H9 (cell line): ENCODE measurements around the gene ARHGAP1. TPM values are rescaled to one million over a fixed set of nuclear protein-coding genes. Genes with fewer than 3 reads are reported as not detected.

ENCODE experiments used
- DNase-seq: peaks from one replicate; pipeline ENCODE4 v3.0.0-alpha.2; 2017
- H2AFZ ChIP-seq: one replicate; pipeline ENCODE4 v1.6.1; 2013; ENCODE audit warnings: mild to moderate bottlenecking, low read length, control low read depth, moderate library complexity
- H2AK5ac ChIP-seq: 2 replicates; pipeline ENCODE4 v1.6.1; 2013; ENCODE audit warnings: low read length, control low read depth, mixed read lengths; ENCODE audit not compliant: insufficient read length
- H2BK120ac ChIP-seq: one replicate; pipeline ENCODE4 v1.6.1; 2013; ENCODE audit warnings: low read depth, mild to moderate bottlenecking, low read length, control low read depth, inconsistent platforms; ENCODE audit not compliant: poor library complexity, severe bottlenecking
- H2BK12ac ChIP-seq: 2 replicates; pipeline ENCODE4 v1.6.1; 2013; ENCODE audit warnings: low read length, control low read depth, mixed read lengths, low read depth; ENCODE audit not compliant: insufficient read length
- H2BK15ac ChIP-seq: 2 replicates; pipeline ENCODE4 v1.6.1; 2013; ENCODE audit warnings: low read depth, low read length, control low read depth
- H2BK20ac ChIP-seq: one replicate; pipeline ENCODE4 v1.6.1; 2013; ENCODE audit warnings: low read depth, mild to moderate bottlenecking, low read length, control low read depth, inconsistent platforms; ENCODE audit not compliant: poor library complexity, severe bottlenecking
- H2BK5ac ChIP-seq: 2 replicates; pipeline ENCODE4 v1.6.1; 2013; ENCODE audit warnings: low read length, control low read depth, mixed read lengths; ENCODE audit not compliant: insufficient read length
- H3K14ac ChIP-seq: 2 replicates; pipeline ENCODE4 v1.6.1; 2013; ENCODE audit warnings: low read length, control low read depth; ENCODE audit not compliant: insufficient read depth
- H3K18ac ChIP-seq: 2 replicates; pipeline ENCODE4 v1.6.1; 2013; ENCODE audit warnings: low read depth, mild to moderate bottlenecking, mixed read lengths, low read length, control low read depth; ENCODE audit not compliant: insufficient read length
- H3K23ac ChIP-seq: 2 replicates; pipeline ENCODE4 v1.6.1; 2013; ENCODE audit warnings: low read length, control low read depth, mixed read lengths, low read depth; ENCODE audit not compliant: insufficient read length
- H3K23me2 ChIP-seq: 2 replicates; pipeline ENCODE4 v1.6.1; 2013; ENCODE audit warnings: low read depth, mild to moderate bottlenecking, mixed read lengths, low read length, control low read depth; ENCODE audit not compliant: insufficient read length, poor library complexity, severe bottlenecking
- H3K27ac ChIP-seq: 2 replicates; pipeline ENCODE4 v1.5.1; 2013; ENCODE audit warnings: low read length, control low read depth, mixed read lengths, low read depth; ENCODE audit not compliant: insufficient read length
- H3K27me3 ChIP-seq: 2 replicates; pipeline ENCODE4 v1.6.1; 2013; ENCODE audit warnings: low read length, control low read depth, inconsistent platforms; ENCODE audit not compliant: insufficient read depth
- H3K4ac ChIP-seq: 2 replicates; pipeline ENCODE4 v1.6.1; 2013; ENCODE audit warnings: low read depth, mild to moderate bottlenecking, control low read depth, inconsistent platforms, low read length, moderate library complexity
- H3K4me1 ChIP-seq: 2 replicates; pipeline ENCODE4 v1.6.1; 2013; ENCODE audit warnings: low read length, control low read depth, inconsistent platforms; ENCODE audit not compliant: insufficient read depth
- H3K4me2 ChIP-seq: 2 replicates; pipeline ENCODE4 v1.6.1; 2013; ENCODE audit warnings: low read length, control low read depth, mixed read lengths; ENCODE audit not compliant: insufficient read length, insufficient read depth
- H3K56ac ChIP-seq: 2 replicates; pipeline ENCODE4 v1.6.1; 2013; ENCODE audit warnings: low read depth, mild to moderate bottlenecking, mixed read lengths, low read length, control low read depth; ENCODE audit not compliant: insufficient read length
- H3K79me1 ChIP-seq: 2 replicates; pipeline ENCODE4 v1.6.1; 2013; ENCODE audit warnings: low read depth, mild to moderate bottlenecking, moderate library complexity, low read length, control low read depth, inconsistent platforms; ENCODE audit not compliant: insufficient read depth, poor library complexity, severe bottlenecking
- H3K79me2 ChIP-seq: 2 replicates; pipeline ENCODE4 v1.6.1; 2013; ENCODE audit warnings: low read length, control low read depth, inconsistent platforms; ENCODE audit not compliant: insufficient read depth
- H3K9ac ChIP-seq: 2 replicates; pipeline ENCODE4 v1.6.1; 2013; ENCODE audit warnings: low read length, control low read depth, mixed read lengths; ENCODE audit not compliant: insufficient read length; ENCODE audit errors: extremely low read depth
- H3K9me3 ChIP-seq: one replicate; pipeline ENCODE4 v1.6.1; 2013; ENCODE audit warnings: low read depth, low read length, inconsistent platforms; ENCODE audit not compliant: control insufficient read depth
- H3T11ph ChIP-seq: one replicate; pipeline ENCODE4 v1.6.1; 2013; ENCODE audit warnings: mild to moderate bottlenecking, low read length, control low read depth, inconsistent platforms
- H4K20me1 ChIP-seq: one replicate; pipeline ENCODE4 v1.6.1; 2013; ENCODE audit not compliant: control insufficient read depth, insufficient read length, insufficient read depth
- H4K5ac ChIP-seq: 2 replicates; pipeline ENCODE4 v1.6.1; 2013; ENCODE audit warnings: low read depth, mild to moderate bottlenecking, mixed read lengths, low read length, control low read depth; ENCODE audit not compliant: insufficient read length
- H4K8ac ChIP-seq: replicated peaks from 2 replicates; pipeline ENCODE4 v1.6.1; 2013; ENCODE audit warnings: low read length, control low read depth, mixed read lengths, low read depth; ENCODE audit not compliant: insufficient read length
- H4K91ac ChIP-seq: 2 replicates; pipeline ENCODE4 v1.6.1; 2013; ENCODE audit warnings: low read depth, mild to moderate bottlenecking, moderate library complexity, mixed read lengths, low read length, control low read depth; ENCODE audit not compliant: insufficient read length
- H3K27ac Mint-ChIP-seq, 3 experiments: 2 replicates in 2 of 3; 3 replicates in 1 of 3; pipeline ENCODE4 v1.8.0; 2020 to 2021; ENCODE audit warnings: mixed read lengths in 3 of 3, mild to moderate bottlenecking in 1 of 3, moderate library complexity in 1 of 3
- H3K27me3 Mint-ChIP-seq: 2 replicates; pipeline ENCODE4 v1.8.0; 2021; ENCODE audit warnings: low read depth, mild to moderate bottlenecking, moderate library complexity, mixed read lengths
- H3K36me3 Mint-ChIP-seq, 3 experiments: 2 replicates in 2 of 3; 3 replicates in 1 of 3; pipeline ENCODE4 v1.8.0; 2020 to 2021; ENCODE audit warnings: low read depth in 3 of 3, mixed read lengths in 3 of 3; ENCODE audit not compliant: insufficient read depth in 1 of 3
- H3K4me1 Mint-ChIP-seq, 2 experiments: 2 replicates each; pipeline ENCODE4 v1.8.0; 2020; ENCODE audit warnings: mixed read lengths in 2 of 2
- H3K4me3 Mint-ChIP-seq, 2 experiments: 2 replicates in 1 of 2; 3 replicates in 1 of 2; pipeline ENCODE4 v1.8.0; 2020 to 2021; ENCODE audit warnings: mild to moderate bottlenecking in 2 of 2, mixed read lengths in 2 of 2, moderate library complexity in 1 of 2
- H3K9me3 Mint-ChIP-seq, 2 experiments: 2 replicates in 1 of 2; 3 replicates in 1 of 2; pipeline ENCODE4 v1.8.0; 2020; ENCODE audit warnings: mild to moderate bottlenecking in 2 of 2, mixed read lengths in 2 of 2, moderate library complexity in 1 of 2
- WGBS: extraction: QIAGEN DNeasy Blood & Tissue Kit; methylation state at CpG from one replicate; pipeline ENCODE4 v1.1.7; 2013; ENCODE audit warnings: missing lambda C conversion rate, low lambda C conversion rate, mixed read lengths; ENCODE audit not compliant: insufficient read length; ENCODE audit errors: extremely low coverage; 5-methylcytosine and 5-hydroxymethylcytosine counted together
- total RNA-seq: library from RNA; stranded (reverse); gene quantifications from 2 replicates; pipeline ENCODE4 v1.2.1, GENCODE V29; 2021
- TF ChIP-seq, protein P1 (sequence below): fragments of 200-600 bp; sonication (generic); conservative IDR thresholded peaks from 3 replicates; pipeline ENCODE4 v1.8.0; 2021; ENCODE audit warnings: antibody characterized with exemption, mild to moderate bottlenecking

The ARHGAP1 gene
- total RNA-seq, 1 experiment from 2014 or later: 45.3 TPM

GRCh38 chr11:46681814-46682213, 18.6 kb downstream of the ARHGAP1 start:
- H3K79me2 ChIP-seq: no peaks in the 10 kb centered on the region
- H3K36me3 Mint-ChIP-seq: peaks cover 0 to 15% (median 15%) of the 10 kb centered on the region in 3 experiments; a peak in 4 of 7 replicates
- DNase-seq: no peak
- H3K4me3 Mint-ChIP-seq: no peak overlapping the region
- H3K9ac ChIP-seq: no peak overlapping the region
- no peaks in the 10 kb centered on the region; the same call in 1 of the 2 replicates for H3K27me3 Mint-ChIP-seq
- no peak overlapping the region for H3K4ac ChIP-seq
- TF ChIP-seq, protein P1, sequence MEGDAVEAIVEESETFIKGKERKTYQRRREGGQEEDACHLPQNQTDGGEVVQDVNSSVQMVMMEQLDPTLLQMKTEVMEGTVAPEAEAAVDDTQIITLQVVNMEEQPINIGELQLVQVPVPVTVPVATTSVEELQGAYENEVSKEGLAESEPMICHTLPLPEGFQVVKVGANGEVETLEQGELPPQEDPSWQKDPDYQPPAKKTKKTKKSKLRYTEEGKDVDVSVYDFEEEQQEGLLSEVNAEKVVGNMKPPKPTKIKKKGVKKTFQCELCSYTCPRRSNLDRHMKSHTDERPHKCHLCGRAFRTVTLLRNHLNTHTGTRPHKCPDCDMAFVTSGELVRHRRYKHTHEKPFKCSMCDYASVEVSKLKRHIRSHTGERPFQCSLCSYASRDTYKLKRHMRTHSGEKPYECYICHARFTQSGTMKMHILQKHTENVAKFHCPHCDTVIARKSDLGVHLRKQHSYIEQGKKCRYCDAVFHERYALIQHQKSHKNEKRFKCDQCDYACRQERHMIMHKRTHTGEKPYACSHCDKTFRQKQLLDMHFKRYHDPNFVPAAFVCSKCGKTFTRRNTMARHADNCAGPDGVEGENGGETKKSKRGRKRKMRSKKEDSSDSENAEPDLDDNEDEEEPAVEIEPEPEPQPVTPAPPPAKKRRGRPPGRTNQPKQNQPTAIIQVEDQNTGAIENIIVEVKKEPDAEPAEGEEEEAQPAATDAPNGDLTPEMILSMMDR: no peak
- no peak overlapping the region for H3K23ac ChIP-seq
- H2BK5ac ChIP-seq: no peak overlapping the region
- no peak overlapping the region for H4K8ac ChIP-seq
- H3K27ac ChIP-seq: no peak overlapping the region
- H4K91ac ChIP-seq: no peak overlapping the region
- H2BK120ac ChIP-seq: no peak overlapping the region
- no peak overlapping the region for H4K5ac ChIP-seq
- H3K18ac ChIP-seq: no peak overlapping the region
- no CpG with 5 or more reads among the region's 11 CpGs for WGBS
- H2BK12ac ChIP-seq: no peak overlapping the region
- H2AFZ ChIP-seq: no peak overlapping the region
- H3K4me1 Mint-ChIP-seq: no peaks in the 10 kb centered on the region; a peak in 3 of 4 replicates
- H3K9me3 ChIP-seq: no peaks in the 10 kb centered on the region
- no peak overlapping the region for H2BK20ac ChIP-seq
- no peak overlapping the region for H2AK5ac ChIP-seq
- H2BK15ac ChIP-seq: no peak overlapping the region
- no peak overlapping the region for H3K14ac ChIP-seq
- 0 out of 7 replicates have a peak overlapping the region, but pooled peaks of 1 of the 3 experiments have one; percentile 18 for H3K27ac Mint-ChIP-seq
- no peak overlapping the region for H3K4me2 ChIP-seq
- H3K79me1 ChIP-seq: no peaks in the 10 kb centered on the region
- H3K23me2 ChIP-seq: no peaks in the 10 kb centered on the region
- no peak overlapping the region for H3T11ph ChIP-seq
- no peaks in the 10 kb centered on the region for H3K4me1 ChIP-seq
- no peaks in the 10 kb centered on the region for H3K9me3 Mint-ChIP-seq
- no peaks in the 10 kb centered on the region for H4K20me1 ChIP-seq
- H3K27me3 ChIP-seq: no peaks in the 10 kb centered on the region
- no peak overlapping the region for H3K56ac ChIP-seq
